Endodermal cell (in vitro differentiated cells): ENCODE results near the gene C3. TPM values are rescaled to one million over a fixed set of nuclear protein-coding genes. Genes with fewer than 3 reads are reported as not detected.
A peak's percentile ranks its signal among the peaks of the same experiment; 100 is the strongest.

ENCODE experiments used
- DNase-seq: peaks from one replicate; pipeline ENCODE4 v3.0.0-alpha.2; 2017
- H3K27ac ChIP-seq: 2 replicates; pipeline ENCODE4 v1.5.1; 2013; ENCODE audit warnings: mild to moderate bottlenecking, low read depth, low read length, moderate library complexity
- H3K27me3 ChIP-seq: 2 replicates; pipeline ENCODE4 v1.6.1; 2013; ENCODE audit warnings: mild to moderate bottlenecking, low read length, moderate library complexity; ENCODE audit not compliant: insufficient read depth, control insufficient read depth, poor library complexity, severe bottlenecking
- H3K36me3 ChIP-seq: 2 replicates; pipeline ENCODE4 v1.7.0; 2013; ENCODE audit warnings: mild to moderate bottlenecking, low read length, moderate library complexity; ENCODE audit not compliant: control insufficient read depth, insufficient read depth
- H3K4me1 ChIP-seq: one replicate; pipeline ENCODE4 v1.7.0; 2013; ENCODE audit warnings: low read length; ENCODE audit not compliant: control insufficient read depth, insufficient read depth
- H3K4me3 ChIP-seq: 2 replicates; pipeline ENCODE4 v1.5.1; 2013; ENCODE audit warnings: mild to moderate bottlenecking, low read length, moderate library complexity
- H3K9ac ChIP-seq: 2 replicates; pipeline ENCODE4 v1.6.1; 2013; ENCODE audit warnings: mild to moderate bottlenecking, low read length, moderate library complexity; ENCODE audit not compliant: poor library complexity, severe bottlenecking; ENCODE audit errors: extremely low read depth
- H3K9me3 ChIP-seq: 2 replicates; pipeline ENCODE4 v1.6.1; 2013; ENCODE audit warnings: mild to moderate bottlenecking, low read length, moderate library complexity; ENCODE audit not compliant: control insufficient read depth
- H3K27ac Mint-ChIP-seq: 2 replicates; pipeline ENCODE4 v1.8.0; 2020; ENCODE audit warnings: mixed read lengths
- H3K27me3 Mint-ChIP-seq: 2 replicates; pipeline ENCODE4 v1.8.0; 2021; ENCODE audit warnings: mild to moderate bottlenecking, mixed read lengths; ENCODE audit not compliant: insufficient read depth
- H3K36me3 Mint-ChIP-seq: 2 replicates; pipeline ENCODE4 v1.8.0; 2020; ENCODE audit warnings: low read depth, mixed read lengths
- H3K4me1 Mint-ChIP-seq: 2 replicates; pipeline ENCODE4 v1.8.0; 2020; ENCODE audit warnings: mixed read lengths
- H3K4me3 Mint-ChIP-seq: 2 replicates; pipeline ENCODE4 v1.8.0; 2020; ENCODE audit warnings: mild to moderate bottlenecking, moderate library complexity, mixed read lengths
- H3K9me3 Mint-ChIP-seq: 2 replicates; pipeline ENCODE4 v1.8.0; 2020; ENCODE audit warnings: mild to moderate bottlenecking, mixed read lengths
- WGBS, 2 experiments: methylation state at CpG; one replicate each; pipeline versions ENCODE4 v1.1.5 to v1.1.7; 2013; ENCODE audit warnings: missing lambda C conversion rate in 2 of 2, mixed read lengths in 1 of 2; ENCODE audit not compliant: insufficient coverage in 1 of 2, insufficient read length in 1 of 2; 5-methylcytosine and 5-hydroxymethylcytosine counted together
- total RNA-seq, 2 donors: library from RNA; stranded (reverse); fragmentation: NEBNext Ultra II Directional in 1 of 2; extraction: Animal tissue kit (Norgen Biotek cat#: 25700) in 1 of 2; gene quantifications; 2 replicates in 1 of 2; 3 replicates in 1 of 2; pipeline ENCODE4 v1.2.1, GENCODE V29; 2021
- TF ChIP-seq, protein P1 (sequence below): fragments of 200-600 bp; sonication (generic); conservative IDR thresholded peaks from 2 replicates; pipeline ENCODE4 v1.5.0; 2021; ENCODE audit warnings: antibody characterized with exemption, mild to moderate bottlenecking

The C3 gene
- total RNA-seq, 2 donors from 2014 or later = 13.7 to 23.5 TPM

DNA sequence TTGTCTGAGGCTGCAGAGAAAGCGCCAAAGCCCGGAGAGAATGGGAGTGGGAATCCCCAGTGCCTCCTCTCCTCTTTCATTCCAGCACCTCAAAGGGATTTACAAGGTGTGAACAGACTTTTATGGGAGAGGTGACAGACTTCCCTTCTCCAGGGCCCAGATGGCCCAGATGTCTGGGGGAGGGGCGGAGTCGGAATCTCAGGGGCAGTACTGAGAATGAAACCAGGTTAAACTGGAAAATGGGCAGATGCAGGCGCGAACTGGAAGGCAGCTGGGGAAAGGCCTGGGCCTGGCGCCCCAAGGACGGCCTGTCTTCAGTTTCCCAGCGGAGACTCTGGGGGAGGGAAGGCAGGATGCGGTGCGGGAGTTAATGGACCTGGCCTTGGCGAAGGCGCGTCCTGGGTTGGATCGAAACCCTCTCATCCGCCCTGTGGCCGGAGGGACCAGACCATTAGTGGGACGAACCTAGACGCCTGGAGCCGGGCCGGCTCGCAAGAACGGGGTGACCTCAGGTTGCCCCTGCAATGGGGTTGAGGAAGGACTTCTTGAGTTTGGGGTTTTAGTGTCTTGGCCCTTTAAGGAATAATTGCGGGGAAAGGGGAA is 18.4 kb upstream of the C3 start:
- H3K9ac ChIP-seq = peak overlapping the region; percentile 97
- H3K36me3 ChIP-seq = peaks cover 29% of the 10 kb centered on the region
- H3K36me3 Mint-ChIP-seq = peaks cover 27% of the 10 kb centered on the region
- H3K27ac ChIP-seq = peak overlapping the region; percentile 68
- TF ChIP-seq, protein P1, sequence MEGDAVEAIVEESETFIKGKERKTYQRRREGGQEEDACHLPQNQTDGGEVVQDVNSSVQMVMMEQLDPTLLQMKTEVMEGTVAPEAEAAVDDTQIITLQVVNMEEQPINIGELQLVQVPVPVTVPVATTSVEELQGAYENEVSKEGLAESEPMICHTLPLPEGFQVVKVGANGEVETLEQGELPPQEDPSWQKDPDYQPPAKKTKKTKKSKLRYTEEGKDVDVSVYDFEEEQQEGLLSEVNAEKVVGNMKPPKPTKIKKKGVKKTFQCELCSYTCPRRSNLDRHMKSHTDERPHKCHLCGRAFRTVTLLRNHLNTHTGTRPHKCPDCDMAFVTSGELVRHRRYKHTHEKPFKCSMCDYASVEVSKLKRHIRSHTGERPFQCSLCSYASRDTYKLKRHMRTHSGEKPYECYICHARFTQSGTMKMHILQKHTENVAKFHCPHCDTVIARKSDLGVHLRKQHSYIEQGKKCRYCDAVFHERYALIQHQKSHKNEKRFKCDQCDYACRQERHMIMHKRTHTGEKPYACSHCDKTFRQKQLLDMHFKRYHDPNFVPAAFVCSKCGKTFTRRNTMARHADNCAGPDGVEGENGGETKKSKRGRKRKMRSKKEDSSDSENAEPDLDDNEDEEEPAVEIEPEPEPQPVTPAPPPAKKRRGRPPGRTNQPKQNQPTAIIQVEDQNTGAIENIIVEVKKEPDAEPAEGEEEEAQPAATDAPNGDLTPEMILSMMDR = peak; percentile 6
- no peaks in the 10 kb centered on the region for H3K9me3 Mint-ChIP-seq
- peak overlapping the region; percentile 90 for H3K4me3 Mint-ChIP-seq
- H3K27me3 Mint-ChIP-seq = no peaks in the 10 kb centered on the region
- H3K27ac Mint-ChIP-seq = peak overlapping the region; percentile 98
- H3K27me3 ChIP-seq = no peaks in the 10 kb centered on the region
- peak overlapping the region; percentile 89 for H3K4me3 ChIP-seq
- H3K9me3 ChIP-seq = no peaks in the 10 kb centered on the region
- 12 to 22% methylated on average over 15 to 24 of the region's 24 CpGs for WGBS, 2 experiments
- H3K4me1 Mint-ChIP-seq = peaks cover 46% of the 10 kb centered on the region
- DNase-seq = peak; percentile 96
- H3K4me1 ChIP-seq = peaks cover 3% of the 10 kb centered on the region

DNA sequence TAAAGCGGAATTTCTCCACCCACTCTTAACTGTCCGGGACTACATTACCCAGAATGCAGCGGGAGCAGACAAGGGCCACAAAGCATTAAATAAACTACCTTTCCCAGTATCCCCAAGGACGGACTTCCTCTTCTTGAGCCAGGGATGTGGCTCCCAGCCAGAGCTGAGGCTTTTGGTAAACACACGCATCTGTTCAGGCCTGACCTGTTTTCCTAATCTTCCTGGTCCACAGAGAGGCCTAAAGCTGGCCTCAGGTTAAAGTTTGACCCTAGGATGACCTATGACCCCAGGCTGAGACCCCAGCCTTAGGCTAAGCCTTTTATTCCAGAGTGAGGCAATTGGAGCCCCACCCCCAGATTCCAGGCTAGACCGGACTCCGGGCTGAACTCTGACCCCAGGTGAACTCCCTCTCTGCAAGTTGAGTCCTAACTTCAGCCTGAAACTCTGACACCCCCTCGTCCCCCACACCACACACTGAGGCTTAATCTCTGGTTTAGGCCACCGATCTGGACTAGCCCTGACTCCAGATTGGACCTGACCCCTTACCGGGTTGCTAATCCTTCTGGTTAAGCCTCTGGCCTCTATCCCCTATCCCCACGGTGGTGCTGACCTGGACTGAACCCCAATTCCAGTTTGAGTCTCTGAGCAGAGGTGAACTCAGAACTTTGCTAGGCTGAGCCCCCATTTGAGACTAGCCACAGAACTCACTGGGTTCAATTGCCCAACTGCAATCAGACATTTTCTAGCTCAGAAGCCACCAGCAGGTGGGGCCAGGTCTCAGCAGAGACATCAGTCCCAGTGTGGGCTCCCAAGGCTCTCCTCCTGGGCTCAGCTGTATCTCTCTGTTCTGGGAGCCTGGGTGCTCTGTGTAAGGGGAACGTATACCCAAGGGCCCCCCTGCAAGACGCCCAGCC is 17.7 kb upstream of the C3 start:
- Histone ChIP-seq H3K36me3 (peaks cover 25% of the 10 kb centered on the region), H3K4me3 (peak overlapping the region; percentile 89), H3K9me3 (no peaks in the 10 kb centered on the region), H3K27me3 (no peaks in the 10 kb centered on the region), H3K9ac (peak overlapping the region; percentile 97), H3K27ac (peak overlapping the region; percentile 68), H3K4me1 (peaks cover 3% of the 10 kb centered on the region)
- Mint-ChIP-seq H3K36me3 (peaks cover 25% of the 10 kb centered on the region), H3K4me1 (peaks cover 40% of the 10 kb centered on the region), H3K27me3 (no peaks in the 10 kb centered on the region), H3K9me3 (no peaks in the 10 kb centered on the region), H3K27ac (peak overlapping the region; percentile 98), H3K4me3 (peak overlapping the region; percentile 90)
- DNase-seq = no peak
- 18 to 32% methylated on average over 10 to 13 of the region's 13 CpGs for WGBS, 2 experiments
- TF ChIP-seq, protein P1 = peak; percentile 82

DNA sequence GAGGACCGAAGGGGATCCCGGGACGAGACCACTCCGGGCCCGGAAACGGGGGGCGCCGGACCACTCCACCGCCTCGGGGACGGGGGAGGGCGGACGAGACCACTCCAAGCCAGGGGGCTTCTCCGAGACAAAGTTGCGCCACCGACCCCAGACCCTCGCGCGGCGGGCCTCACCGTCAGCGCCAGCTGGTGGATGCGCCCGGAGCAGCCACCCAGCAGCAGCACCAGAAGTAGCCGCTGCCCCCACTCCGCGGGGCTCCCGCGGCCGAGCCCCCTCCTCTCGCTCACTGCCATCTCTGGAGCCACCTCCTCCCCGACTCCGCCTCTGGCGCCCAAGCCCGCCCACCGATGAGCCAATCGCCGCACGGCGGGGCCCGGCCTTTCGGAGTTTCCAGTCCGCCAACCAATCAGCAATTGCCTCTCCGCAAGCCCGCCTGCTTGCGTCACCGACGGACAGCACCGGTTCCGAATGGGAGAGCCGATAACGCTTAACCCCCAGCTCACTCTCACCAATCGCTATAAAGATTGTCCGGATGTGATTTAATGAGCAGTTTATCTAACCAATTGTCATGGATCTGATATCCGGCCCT is 16.9 kb upstream of the C3 start, which contains the start of gene GPR108:
Gene GPR108 (minus strand): TSS at position 297 of the 589 bp plus-strand sequence. CDS start 4 bp downstream, at position 293.
- Mint-ChIP-seq H3K4me3 (peak within 1 kb of the TSS; percentile 90), H3K27ac (peak within 1 kb of the TSS; percentile 98), H3K27me3 (no peaks in the 10 kb centered on the region), H3K9me3 (no peaks in the 10 kb centered on the region), H3K36me3 (peaks cover 23% of the 10 kb centered on the region), H3K4me1 (peaks cover 34% of the 10 kb centered on the region)
- Histone ChIP-seq H3K36me3 (peaks cover 27% of the 10 kb centered on the region), H3K4me1 (no peaks in the 10 kb centered on the region), H3K27ac (peak within 1 kb of the TSS; percentile 99), H3K4me3 (peak within 1 kb of the TSS; percentile 89), H3K27me3 (no peaks in the 10 kb centered on the region), H3K9ac (peak within 1 kb of the TSS; percentile 97), H3K9me3 (no peaks in the 10 kb centered on the region)
- DNase-seq = peak; percentile 100
- 0% methylated on average over 11 to 55 of the region's 55 CpGs for WGBS, 2 experiments
- TF ChIP-seq, protein P1 = no peak
